Erythroblast (primary cell): ENCODE data around the gene SLC31A1.
A peak's percentile ranks its signal among the peaks of the same experiment; 100 is the strongest.

Source experiments
- DNase-seq, 2 experiments: peaks; one replicate each; lab custom pipeline; 2025; lab: John Stamatoyannopoulos, UW
- GATA1 ChIP-seq: IDR thresholded peaks from 2 replicates; pipeline ENCODE4 v1.6.1; 2011; ENCODE audit warnings: low read depth, mild to moderate bottlenecking, control low read depth, low read length, moderate library complexity
- POLR2A ChIP-seq: IDR thresholded peaks from 2 replicates; pipeline ENCODE4 v1.6.1; 2011; ENCODE audit warnings: mild to moderate bottlenecking, low read length

Gene SLC31A1

GRCh38 chr9:113221003-113221799, at the start of gene SLC31A1, which contains the start of gene FKBP15:
Gene SLC31A1, plus strand, starts transcription at chr9:113221544. Its CDS starts 34,605 bp downstream, at chr9:113256149.
Gene FKBP15, minus strand, starts transcription at chr9:113221277. Its CDS starts 34 bp downstream, at chr9:113221243.
- DNase-seq, result peak; percentile 98 to 99
- TF ChIP-seq GATA1 (no peak), POLR2A (peak; percentile 64)

DNA sequence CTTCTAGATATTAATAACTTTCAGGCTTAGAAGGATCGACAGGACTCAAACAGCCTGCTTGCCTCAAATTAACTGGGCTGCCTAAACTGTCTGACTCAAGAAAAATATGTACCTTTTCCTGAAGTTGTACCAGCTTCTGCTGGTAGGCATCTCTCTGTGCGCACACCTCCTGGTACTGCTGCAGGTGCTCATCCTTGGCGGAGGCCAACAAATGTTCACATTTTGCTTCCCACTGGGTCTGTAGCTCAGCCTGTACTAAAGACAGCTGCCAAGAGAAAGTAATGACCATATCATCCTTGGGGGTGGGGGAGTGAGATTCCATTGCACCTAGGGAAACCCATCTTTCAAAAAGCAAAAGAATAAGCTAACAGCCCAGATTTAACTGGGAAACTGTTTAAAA, 48.0 kb upstream of the SLC31A1 start:
- DNase-seq, result no peak
- TF ChIP-seq GATA1 (no peak), POLR2A (no peak)

GRCh38 chr9:113176803-113177202, 44.5 kb upstream of the SLC31A1 start:
- no peak for DNase-seq
- TF ChIP-seq GATA1, result no peak
- TF ChIP-seq POLR2A, result no peak

DNA sequence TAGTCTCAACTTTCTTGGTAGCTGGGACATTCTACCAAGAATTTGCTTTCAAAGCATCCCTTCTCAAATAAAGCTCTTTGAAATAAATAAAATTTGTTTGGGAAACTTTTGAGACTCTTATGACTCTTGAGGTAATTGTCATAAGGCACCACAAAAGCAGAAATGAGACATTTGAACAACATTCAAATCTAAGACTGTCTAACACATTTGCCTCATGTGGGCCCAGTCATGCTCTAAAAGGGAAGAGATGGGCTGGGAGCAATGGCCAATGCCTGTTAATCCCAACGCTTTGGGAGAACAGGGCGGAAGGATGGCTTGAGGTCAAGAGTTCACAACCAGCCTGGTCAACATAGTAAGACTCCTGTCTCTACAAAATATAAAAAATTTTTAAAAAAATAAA, 44.1 kb upstream of the SLC31A1 start:
- TF ChIP-seq GATA1, result no peak
- TF ChIP-seq POLR2A, result no peak
- DNase-seq, result no peak

- DNase-seq, result no peak
- TF ChIP-seq POLR2A (no peak), GATA1 (no peak)
Measured at GRCh38 chr9:113178087-113178486, 43.3 kb upstream of the SLC31A1 start.

DNA sequence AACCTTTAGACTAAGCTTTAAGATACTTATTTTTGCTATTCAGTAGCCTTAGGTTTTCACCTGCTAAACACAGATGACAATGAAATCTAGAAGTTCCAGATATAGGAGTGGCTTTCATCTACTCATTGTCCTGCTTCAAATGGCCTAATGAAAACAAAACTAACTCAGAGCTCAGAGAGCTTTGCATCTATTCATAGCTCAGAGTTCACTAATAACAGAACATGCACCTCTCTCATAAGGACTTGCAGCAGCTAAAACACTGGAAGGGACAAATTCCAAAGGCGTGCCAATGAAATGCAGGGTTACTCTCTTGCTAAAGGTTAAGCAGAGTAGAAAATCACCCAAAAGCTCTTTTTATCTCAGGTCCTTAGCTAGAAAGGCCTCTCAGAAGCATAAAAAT, 41.5 kb upstream of the SLC31A1 start:
- TF ChIP-seq POLR2A, result no peak
- no peak for TF ChIP-seq GATA1
- DNase-seq, result no peak

GRCh38 chr9:113181165-113181564, 40.2 kb upstream of the SLC31A1 start:
- no peak for DNase-seq
- no peak for TF ChIP-seq GATA1
- TF ChIP-seq POLR2A, result no peak

- TF ChIP-seq GATA1 (no peak), POLR2A (no peak)
- no peak for DNase-seq
Measured at GRCh38 chr9:113183956-113184488, 37.3 kb upstream of the SLC31A1 start.

DNA sequence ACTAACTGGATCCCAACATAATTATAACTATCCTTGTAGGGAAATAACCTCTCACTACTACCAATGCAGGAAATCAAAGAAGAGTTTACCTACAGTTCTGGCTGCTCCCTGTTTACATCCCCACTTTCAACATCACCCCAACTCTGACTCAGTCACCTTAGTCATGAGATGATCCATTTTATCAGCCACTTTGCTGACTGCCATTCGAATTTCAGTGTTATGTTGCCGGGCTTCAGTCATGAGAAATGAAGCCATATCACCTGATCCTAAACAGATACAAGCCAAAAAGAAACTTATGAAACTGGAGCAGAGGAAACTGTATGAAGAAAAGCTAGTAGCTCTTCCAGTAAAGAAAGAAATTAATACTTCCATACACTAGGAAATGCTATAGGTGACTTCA, 36.8 kb upstream of the SLC31A1 start:
- TF ChIP-seq POLR2A, result no peak
- DNase-seq, result peak in 1 of 2 experiments; percentile 53

DNA sequence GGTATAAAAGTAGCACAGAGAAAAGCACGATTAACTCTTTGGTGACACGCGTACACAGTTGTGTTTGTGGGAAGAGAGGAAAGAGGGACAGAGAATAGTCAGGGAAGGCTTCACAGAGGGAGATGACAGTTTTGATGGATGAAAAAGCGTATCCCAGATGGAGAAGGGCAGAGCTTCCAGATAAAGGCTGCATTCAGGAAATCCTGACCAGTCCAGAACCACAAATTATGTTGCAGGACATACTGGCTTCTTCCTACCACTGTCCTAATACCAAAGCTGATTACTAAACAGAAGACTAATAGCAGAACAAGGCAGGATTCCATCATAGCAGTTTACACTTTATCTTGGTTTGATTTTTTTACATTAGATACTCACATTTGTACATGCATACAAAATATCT, 36.1 kb upstream of the SLC31A1 start:
- DNase-seq, result no peak
- TF ChIP-seq POLR2A (no peak), GATA1 (no peak)

DNA sequence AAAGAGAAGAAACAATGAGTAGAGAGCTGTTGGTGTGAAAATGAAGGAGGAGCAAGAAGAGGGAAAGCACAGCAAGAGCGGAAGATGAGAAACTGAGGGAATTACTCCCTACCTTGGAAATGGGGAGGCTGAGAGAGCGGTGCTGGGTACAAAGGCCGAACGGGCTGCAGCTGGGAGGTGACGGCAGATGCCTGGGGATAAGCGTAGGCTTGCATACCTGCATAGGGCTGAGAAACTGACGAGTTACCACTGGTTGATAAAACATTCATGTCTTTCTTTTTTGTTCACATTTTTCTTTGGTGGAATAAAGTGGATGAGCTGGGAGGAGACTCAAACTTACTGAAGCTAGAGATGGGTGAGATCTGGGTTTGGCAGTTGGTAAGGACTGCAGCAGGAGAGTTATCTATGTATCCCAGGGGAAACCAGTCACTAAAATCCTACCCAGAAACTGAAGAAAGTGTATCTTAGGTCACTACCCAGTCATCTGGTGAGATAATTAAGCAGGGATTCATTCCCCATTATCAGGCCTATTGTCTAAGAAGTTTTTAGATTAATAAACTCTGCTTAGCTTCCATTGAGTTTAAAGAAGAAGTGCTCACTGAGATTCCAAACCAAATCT, 35.1 kb upstream of the SLC31A1 start:
- TF ChIP-seq POLR2A, result no peak
- no peak for TF ChIP-seq GATA1

DNA sequence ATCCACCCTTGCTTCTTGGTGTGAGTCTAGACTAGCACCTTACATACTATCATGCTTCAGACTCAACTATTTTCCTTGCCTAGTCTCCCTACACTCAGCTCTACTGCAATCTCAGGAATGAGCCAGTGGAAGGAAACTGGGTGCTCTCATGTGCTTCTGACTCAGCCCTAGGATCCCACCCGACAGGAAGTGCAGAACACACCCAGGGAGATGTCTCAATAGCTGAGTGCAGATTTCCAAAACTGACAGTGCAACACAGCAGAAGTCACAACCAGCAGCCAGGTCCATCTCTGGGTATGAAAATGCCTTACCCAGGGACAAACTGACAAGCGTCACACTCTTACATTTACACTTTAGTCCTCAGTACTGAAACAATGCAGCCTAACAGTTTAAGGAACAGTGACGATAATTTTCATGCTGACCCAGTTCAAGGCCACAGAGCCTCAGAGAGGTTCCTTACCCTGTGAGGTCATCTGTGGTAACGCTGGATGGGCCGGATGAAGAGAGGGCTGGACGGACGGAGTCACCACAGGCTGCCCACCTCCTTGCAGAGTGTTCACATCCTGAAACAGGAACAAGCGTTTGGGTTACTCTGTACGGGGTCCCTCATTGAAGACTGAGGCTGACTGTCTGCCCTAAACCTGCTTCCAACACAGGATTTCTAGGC, 33.3 kb upstream of the SLC31A1 start:
- peak in 1 of 2 experiments; percentile 65 for DNase-seq
- no peak for TF ChIP-seq GATA1
- TF ChIP-seq POLR2A, result no peak

More for the DNA sequence above, 35.1 kb upstream of the SLC31A1 start:
- peak in 1 of 2 experiments; percentile 24 for DNase-seq

GRCh38 chr9:113192455-113192854, 28.9 kb upstream of the SLC31A1 start:
- no peak for DNase-seq
- TF ChIP-seq GATA1 (no peak), POLR2A (no peak)

DNA sequence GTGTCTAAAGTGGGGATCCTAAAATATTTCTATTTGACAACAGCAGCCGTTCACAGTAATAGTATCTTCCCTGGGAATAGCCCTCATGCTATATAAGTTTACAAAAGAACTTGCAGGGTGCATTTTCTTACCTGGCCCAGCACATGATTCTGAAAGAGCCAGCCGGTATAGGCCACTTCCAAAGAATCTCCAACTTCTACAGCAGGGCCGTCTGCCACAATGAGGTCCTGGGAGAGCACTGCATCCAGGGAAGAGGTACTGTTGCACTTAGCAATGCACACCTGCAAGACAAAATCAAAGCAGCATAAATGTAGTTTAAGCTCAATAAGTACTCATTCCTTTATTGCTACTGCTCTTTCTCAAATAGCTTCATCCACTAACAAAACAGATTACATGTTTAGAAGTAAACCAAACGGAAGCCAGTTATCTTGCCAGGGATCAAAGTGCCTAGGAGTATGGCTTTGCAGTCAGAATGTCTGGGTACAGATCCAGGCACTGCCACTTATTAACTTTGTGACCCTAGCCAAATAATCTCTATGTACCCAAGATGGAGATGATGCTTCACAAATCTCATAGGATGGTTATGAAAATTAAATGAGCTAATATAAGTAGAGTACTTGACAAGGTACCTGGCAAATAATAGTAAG, 21.5 kb upstream of the SLC31A1 start:
- DNase-seq, result no peak
- TF ChIP-seq POLR2A, result no peak
- TF ChIP-seq GATA1, result no peak
